HepG2 (cell line): Measurements from ENCODE around the gene NTS. TPM values are rescaled to one million over a fixed set of nuclear protein-coding genes. Genes with fewer than 3 reads are reported as not detected.

Experiments used
- ATAC-seq: fragments of 200-7000 bp; cut with Tn5 transposase; 3 replicates; pipeline ENCODE4 v1.9.1; 2020; ENCODE audit warnings: mild to moderate bottlenecking, moderate library complexity
- BruUV-seq: library from RNA; stranded (reverse); fragments of 400-500 nt; replicated peaks from 2 replicates; lab custom pipeline; 2021; lab: Mats Ljungman, UMichigan
- CTCF ChIA-PET: fragments of 300-600 bp; formaldehyde crosslinking; extraction: SDS; loops from one replicate; lab custom pipeline; 2021; ENCODE audit warnings: low total read pairs, inconsistent platforms, low intra/inter-chr PET ratio; lab: Yijun Ruan, JAX
- POLR2A ChIA-PET: fragments of 350-600 bp; sonication (Branson Sonifier 250); formaldehyde crosslinking; loops from one replicate; lab custom pipeline; 2020; ENCODE audit warnings: antibody characterized with exemption, inconsistent platforms; lab: Yijun Ruan, JAX
- DNase-seq: peaks from one replicate; pipeline ENCODE4 v3.0.0-alpha.2; 2015; ENCODE audit warnings: low spot score
- FAIRE-seq: peaks from 3 replicates; lab custom pipeline; 2011; peaks lifted over from hg19 to GRCh38; lab: Jason Lieb, UNC
- H2AFZ ChIP-seq: one replicate; pipeline ENCODE4 v1.6.1; 2011; ENCODE audit warnings: low read length, inconsistent platforms
- H3K27ac ChIP-seq: fragments of 300-600 bp; 3 replicates; pipeline ENCODE4 v1.8.0; 2011; ENCODE audit warnings: mixed run types, mild to moderate bottlenecking, mixed read lengths, low read length, inconsistent platforms; ENCODE audit not compliant: insufficient read depth; ENCODE audit errors: extremely low read length
- H3K27me3 ChIP-seq, 2 experiments: fragments of 200-600 bp in 1 of 2; 2 replicates in 1 of 2; 3 replicates in 1 of 2; pipeline versions ENCODE4 v1.6.0 to v1.8.0; 2011; ENCODE audit warnings: low read length in 2 of 2, mild to moderate bottlenecking in 2 of 2, moderate library complexity in 2 of 2, inconsistent platforms in 1 of 2; ENCODE audit not compliant: insufficient read depth in 2 of 2, control insufficient read depth in 1 of 2
- H3K36me3 ChIP-seq, 2 experiments: fragments of 200-600 bp in 1 of 2; replicated peaks in 1 of 2; 2 replicates in 1 of 2; 3 replicates in 1 of 2; pipeline versions ENCODE4 v1.5.1 to v1.8.0; 2011; ENCODE audit warnings: low read length in 2 of 2, inconsistent platforms in 1 of 2; ENCODE audit not compliant: insufficient read depth in 2 of 2, control insufficient read depth in 1 of 2
- H3K4me1 ChIP-seq: 2 replicates; pipeline ENCODE4 v1.5.1; 2012; ENCODE audit warnings: low read length, inconsistent platforms; ENCODE audit not compliant: insufficient read depth
- H3K4me2 ChIP-seq: 2 replicates; pipeline ENCODE4 v1.6.0; 2011; ENCODE audit warnings: low read depth, low read length, inconsistent platforms
- H3K4me3 ChIP-seq, 3 experiments: fragments of 200-600 bp in 1 of 3; sonication (generic), shearing (Covaris generic) in 1 of 3; replicated peaks in 1 of 3; 2 replicates each; pipeline ENCODE4 v1.5.1; 2011 to 2016; ENCODE audit warnings: low read length in 3 of 3, inconsistent platforms in 2 of 3, low read depth in 2 of 3, mild to moderate bottlenecking in 2 of 3, control low read depth in 1 of 3, mixed read lengths in 1 of 3; ENCODE audit not compliant: insufficient read depth in 1 of 3
- H3K79me2 ChIP-seq: one replicate; pipeline ENCODE4 v1.6.1; 2011; ENCODE audit warnings: low read length, inconsistent platforms; ENCODE audit not compliant: insufficient read depth
- H3K9ac ChIP-seq: 2 replicates; pipeline ENCODE4 v1.6.0; 2011; ENCODE audit warnings: mild to moderate bottlenecking, low read depth, low read length, inconsistent platforms; ENCODE audit not compliant: insufficient read depth
- H3K9me3 ChIP-seq: 2 replicates; pipeline ENCODE4 v1.5.1; 2012; ENCODE audit warnings: mild to moderate bottlenecking, low read length
- H4K20me1 ChIP-seq: 2 replicates; pipeline ENCODE4 v1.6.0; 2011; ENCODE audit warnings: inconsistent platforms, mild to moderate bottlenecking, low read length, moderate library complexity; ENCODE audit not compliant: insufficient read depth
- GPN1 ChIP-seq: sonication (generic); formaldehyde crosslinking; IDR thresholded peaks from 2 replicates; pipeline ENCODE4 v1.5.1; 2020; ENCODE audit warnings: missing genetic modification reagents, borderline replicate concordance
- HOXA7 ChIP-seq: sonication (generic); formaldehyde crosslinking; IDR thresholded peaks from 2 replicates; pipeline ENCODE4 v1.8.1; 2022; ENCODE audit warnings: mild to moderate bottlenecking, missing genetic modification reagents, moderate library complexity
- NFATC3 ChIP-seq: sonication (generic); formaldehyde crosslinking; IDR thresholded peaks from 2 replicates; pipeline ENCODE4 v1.5.1; 2020; ENCODE audit warnings: mild to moderate bottlenecking, missing genetic modification reagents
- NR2F2 ChIP-seq: IDR thresholded peaks from 2 replicates; pipeline ENCODE4 v1.6.1; 2012; ENCODE audit warnings: low read depth, inconsistent platforms, borderline replicate concordance
- ZNF234 ChIP-seq: sonication (generic); formaldehyde crosslinking; conservative IDR thresholded peaks from 2 replicates; pipeline ENCODE4 v1.5.1; 2020; ENCODE audit warnings: mild to moderate bottlenecking, missing genetic modification reagents
- in situ Hi-C: cut with HindIII; loops from 2 replicates; pipeline ENCODE4 v1.10.0; 2017; ENCODE audit warnings: low pct_unique_long_range_greater_than_20kb; ENCODE audit not compliant: extremely low pct_ligation_motif_present
- intact Hi-C: fragments of 100-400 bp; cut with micrococcal nuclease; formaldehyde crosslinking; loops from one replicate; pipeline ENCODE4 v1.10.0; 2022; ENCODE audit not compliant: unreplicated experiment
- polyA plus RNA-seq, 8 experiments: library from polyadenylated mRNA; depleted of rRNA in 3 of 8; stranded (reverse) in 7 of 8; unstranded in 1 of 8; fragments of >200 nt; fragmentation: Illumina TruSeq in 4 of 8; extraction: Trizol in 4 of 8; gene quantifications; 2 replicates each; pipeline versions ENCODE4 v1.2.1 to v1.2.3, GENCODE V29; 2011 to 2016; ENCODE audit warnings: low read depth in 4 of 8, missing spikeins in 1 of 8, mixed read lengths in 1 of 8; ENCODE audit not compliant: insufficient read depth in 1 of 8
- total RNA-seq, 5 experiments: library from RNA; depleted of rRNA; stranded (reverse); fragments of >200 nt; fragmentation: Illumina TruSeq; extraction: Trizol; gene quantifications; 2 replicates each; pipeline ENCODE4 v1.2.3, GENCODE V29; 2016; ENCODE audit warnings: low read depth in 1 of 5

NTS gene
- total and polyA plus RNA-seq, 2 of the 13 experiments (the other 11 are each of a cell fraction or from before 2014, with no cell fraction given) = 0.05 to 0.13 TPM

GRCh38 chr12:85927166-85927565 lies 53.1 kb downstream of the NTS start:
- H3K9me3 ChIP-seq = no peaks in the 10 kb centered on the region
- no peaks in the 10 kb centered on the region for H3K27me3 ChIP-seq
- H3K36me3 ChIP-seq = no peaks in the 10 kb centered on the region
- ATAC-seq (no peak), DNase-seq (no peak), FAIRE-seq (no peak)
- H3K79me2 ChIP-seq = no peaks in the 10 kb centered on the region
- H2AFZ ChIP-seq = no peak overlapping the region
- H3K4me1 ChIP-seq = no peaks in the 10 kb centered on the region
- no peak overlapping the region for H3K27ac ChIP-seq
- POLR2A ChIA-PET = no interaction called here
- CTCF ChIA-PET = no interaction called here
- H3K9ac ChIP-seq = no peak overlapping the region
- BruUV-seq = no TSS peak
- in situ Hi-C loops = no loop called here
- no peaks in the 10 kb centered on the region for H4K20me1 ChIP-seq
- intact Hi-C loops = no loop called here
- H3K4me2 ChIP-seq = no peak overlapping the region
- no peak overlapping the region for H3K4me3 ChIP-seq
- TF ChIP-seq ZNF234 (CRISPR knock-in tag) = no peak
- no peak for TF ChIP-seq NFATC3 (CRISPR knock-in tag)
- TF ChIP-seq GPN1 (CRISPR knock-in tag) = no peak
- TF ChIP-seq NR2F2 = no peak
- TF ChIP-seq HOXA7 (CRISPR knock-in tag) = no peak
- TF ChIP-seq, all 625 proteins: peak for 0

Other genes starting within 250 kb of the NTS start
- gene RASSF9, start 37.9 kb upstream of the NTS start, total RNA-seq (2016; rRNA removed; fragmentation: Illumina TruSeq; extraction: Trizol) = not detected in 2 replicates
- gene RASSF9, start 37.9 kb upstream of the NTS start, polyA plus RNA-seq (2011; rRNA removed) = not detected in 2 replicates